H9 (cell line): ENCODE data around the gene TACO1. TPM values are rescaled to one million over a fixed set of nuclear protein-coding genes. Genes with fewer than 3 reads are reported as not detected.

ENCODE experiments used
- DNase-seq: peaks from one replicate; pipeline ENCODE4 v3.0.0-alpha.2; 2017
- H2AFZ ChIP-seq: one replicate; pipeline ENCODE4 v1.6.1; 2013; ENCODE audit warnings: mild to moderate bottlenecking, low read length, control low read depth, moderate library complexity
- H2AK5ac ChIP-seq: 2 replicates; pipeline ENCODE4 v1.6.1; 2013; ENCODE audit warnings: low read length, control low read depth, mixed read lengths; ENCODE audit not compliant: insufficient read length
- H2BK120ac ChIP-seq: one replicate; pipeline ENCODE4 v1.6.1; 2013; ENCODE audit warnings: low read depth, mild to moderate bottlenecking, low read length, control low read depth, inconsistent platforms; ENCODE audit not compliant: poor library complexity, severe bottlenecking
- H2BK12ac ChIP-seq: 2 replicates; pipeline ENCODE4 v1.6.1; 2013; ENCODE audit warnings: low read length, control low read depth, mixed read lengths, low read depth; ENCODE audit not compliant: insufficient read length
- H2BK15ac ChIP-seq: 2 replicates; pipeline ENCODE4 v1.6.1; 2013; ENCODE audit warnings: low read depth, low read length, control low read depth
- H2BK20ac ChIP-seq: one replicate; pipeline ENCODE4 v1.6.1; 2013; ENCODE audit warnings: low read depth, mild to moderate bottlenecking, low read length, control low read depth, inconsistent platforms; ENCODE audit not compliant: poor library complexity, severe bottlenecking
- H2BK5ac ChIP-seq: 2 replicates; pipeline ENCODE4 v1.6.1; 2013; ENCODE audit warnings: low read length, control low read depth, mixed read lengths; ENCODE audit not compliant: insufficient read length
- H3K14ac ChIP-seq: 2 replicates; pipeline ENCODE4 v1.6.1; 2013; ENCODE audit warnings: low read length, control low read depth; ENCODE audit not compliant: insufficient read depth
- H3K18ac ChIP-seq: 2 replicates; pipeline ENCODE4 v1.6.1; 2013; ENCODE audit warnings: low read depth, mild to moderate bottlenecking, mixed read lengths, low read length, control low read depth; ENCODE audit not compliant: insufficient read length
- H3K23ac ChIP-seq: 2 replicates; pipeline ENCODE4 v1.6.1; 2013; ENCODE audit warnings: low read length, control low read depth, mixed read lengths, low read depth; ENCODE audit not compliant: insufficient read length
- H3K23me2 ChIP-seq: 2 replicates; pipeline ENCODE4 v1.6.1; 2013; ENCODE audit warnings: low read depth, mild to moderate bottlenecking, mixed read lengths, low read length, control low read depth; ENCODE audit not compliant: insufficient read length, poor library complexity, severe bottlenecking
- H3K27ac ChIP-seq: 2 replicates; pipeline ENCODE4 v1.5.1; 2013; ENCODE audit warnings: low read length, control low read depth, mixed read lengths, low read depth; ENCODE audit not compliant: insufficient read length
- H3K27me3 ChIP-seq: 2 replicates; pipeline ENCODE4 v1.6.1; 2013; ENCODE audit warnings: low read length, control low read depth, inconsistent platforms; ENCODE audit not compliant: insufficient read depth
- H3K4ac ChIP-seq: 2 replicates; pipeline ENCODE4 v1.6.1; 2013; ENCODE audit warnings: low read depth, mild to moderate bottlenecking, control low read depth, inconsistent platforms, low read length, moderate library complexity
- H3K4me1 ChIP-seq: 2 replicates; pipeline ENCODE4 v1.6.1; 2013; ENCODE audit warnings: low read length, control low read depth, inconsistent platforms; ENCODE audit not compliant: insufficient read depth
- H3K4me2 ChIP-seq: 2 replicates; pipeline ENCODE4 v1.6.1; 2013; ENCODE audit warnings: low read length, control low read depth, mixed read lengths; ENCODE audit not compliant: insufficient read length, insufficient read depth
- H3K56ac ChIP-seq: 2 replicates; pipeline ENCODE4 v1.6.1; 2013; ENCODE audit warnings: low read depth, mild to moderate bottlenecking, mixed read lengths, low read length, control low read depth; ENCODE audit not compliant: insufficient read length
- H3K79me1 ChIP-seq: 2 replicates; pipeline ENCODE4 v1.6.1; 2013; ENCODE audit warnings: low read depth, mild to moderate bottlenecking, moderate library complexity, low read length, control low read depth, inconsistent platforms; ENCODE audit not compliant: insufficient read depth, poor library complexity, severe bottlenecking
- H3K79me2 ChIP-seq: 2 replicates; pipeline ENCODE4 v1.6.1; 2013; ENCODE audit warnings: low read length, control low read depth, inconsistent platforms; ENCODE audit not compliant: insufficient read depth
- H3K9ac ChIP-seq: 2 replicates; pipeline ENCODE4 v1.6.1; 2013; ENCODE audit warnings: low read length, control low read depth, mixed read lengths; ENCODE audit not compliant: insufficient read length; ENCODE audit errors: extremely low read depth
- H3K9me3 ChIP-seq: one replicate; pipeline ENCODE4 v1.6.1; 2013; ENCODE audit warnings: low read depth, low read length, inconsistent platforms; ENCODE audit not compliant: control insufficient read depth
- H3T11ph ChIP-seq: one replicate; pipeline ENCODE4 v1.6.1; 2013; ENCODE audit warnings: mild to moderate bottlenecking, low read length, control low read depth, inconsistent platforms
- H4K20me1 ChIP-seq: one replicate; pipeline ENCODE4 v1.6.1; 2013; ENCODE audit not compliant: control insufficient read depth, insufficient read length, insufficient read depth
- H4K5ac ChIP-seq: 2 replicates; pipeline ENCODE4 v1.6.1; 2013; ENCODE audit warnings: low read depth, mild to moderate bottlenecking, mixed read lengths, low read length, control low read depth; ENCODE audit not compliant: insufficient read length
- H4K8ac ChIP-seq: replicated peaks from 2 replicates; pipeline ENCODE4 v1.6.1; 2013; ENCODE audit warnings: low read length, control low read depth, mixed read lengths, low read depth; ENCODE audit not compliant: insufficient read length
- H4K91ac ChIP-seq: 2 replicates; pipeline ENCODE4 v1.6.1; 2013; ENCODE audit warnings: low read depth, mild to moderate bottlenecking, moderate library complexity, mixed read lengths, low read length, control low read depth; ENCODE audit not compliant: insufficient read length
- H3K27ac Mint-ChIP-seq, 3 experiments: 2 replicates in 2 of 3; 3 replicates in 1 of 3; pipeline ENCODE4 v1.8.0; 2020 to 2021; ENCODE audit warnings: mixed read lengths in 3 of 3, mild to moderate bottlenecking in 1 of 3, moderate library complexity in 1 of 3
- H3K27me3 Mint-ChIP-seq: 2 replicates; pipeline ENCODE4 v1.8.0; 2021; ENCODE audit warnings: low read depth, mild to moderate bottlenecking, moderate library complexity, mixed read lengths
- H3K36me3 Mint-ChIP-seq, 3 experiments: 2 replicates in 2 of 3; 3 replicates in 1 of 3; pipeline ENCODE4 v1.8.0; 2020 to 2021; ENCODE audit warnings: low read depth in 3 of 3, mixed read lengths in 3 of 3; ENCODE audit not compliant: insufficient read depth in 1 of 3
- H3K4me1 Mint-ChIP-seq, 2 experiments: 2 replicates each; pipeline ENCODE4 v1.8.0; 2020; ENCODE audit warnings: mixed read lengths in 2 of 2
- H3K4me3 Mint-ChIP-seq, 2 experiments: 2 replicates in 1 of 2; 3 replicates in 1 of 2; pipeline ENCODE4 v1.8.0; 2020 to 2021; ENCODE audit warnings: mild to moderate bottlenecking in 2 of 2, mixed read lengths in 2 of 2, moderate library complexity in 1 of 2
- H3K9me3 Mint-ChIP-seq, 2 experiments: 2 replicates in 1 of 2; 3 replicates in 1 of 2; pipeline ENCODE4 v1.8.0; 2020; ENCODE audit warnings: mild to moderate bottlenecking in 2 of 2, mixed read lengths in 2 of 2, moderate library complexity in 1 of 2
- WGBS: extraction: QIAGEN DNeasy Blood & Tissue Kit; methylation state at CpG from one replicate; pipeline ENCODE4 v1.1.7; 2013; ENCODE audit warnings: missing lambda C conversion rate, low lambda C conversion rate, mixed read lengths; ENCODE audit not compliant: insufficient read length; ENCODE audit errors: extremely low coverage; 5-methylcytosine and 5-hydroxymethylcytosine counted together
- total RNA-seq: library from RNA; stranded (reverse); gene quantifications from 2 replicates; pipeline ENCODE4 v1.2.1, GENCODE V29; 2021
- TF ChIP-seq, protein P1 (sequence below): fragments of 200-600 bp; sonication (generic); conservative IDR thresholded peaks from 3 replicates; pipeline ENCODE4 v1.8.0; 2021; ENCODE audit warnings: antibody characterized with exemption, mild to moderate bottlenecking

The TACO1 gene
- total RNA-seq, 1 experiment from 2014 or later = 30.2 TPM

DNA sequence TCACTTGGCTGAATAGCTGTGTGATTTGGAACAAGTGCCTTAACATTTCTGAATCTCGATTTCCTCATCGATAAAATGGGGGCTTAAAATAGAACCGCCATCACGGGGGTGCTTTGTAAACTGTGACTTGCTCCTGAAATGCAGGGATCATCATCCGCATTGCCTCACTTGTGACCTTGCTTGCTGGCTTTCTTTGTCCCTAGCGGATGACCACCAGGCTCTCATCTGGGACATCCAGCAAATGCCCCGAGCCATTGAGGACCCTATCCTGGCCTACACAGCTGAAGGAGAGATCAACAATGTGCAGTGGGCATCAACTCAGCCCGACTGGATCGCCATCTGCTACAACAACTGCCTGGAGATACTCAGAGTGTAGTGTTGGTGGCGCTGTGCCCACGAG is 11.9 kb upstream of the TACO1 start:
- Mint-ChIP-seq H3K27ac (peak overlapping the region in 1 of 3 experiments; percentile 26; a peak in 1 of 7 replicates), H3K4me3 (no peak overlapping the region), H3K9me3 (no peaks in the 10 kb centered on the region), H3K4me1 (no peaks in the 10 kb centered on the region), H3K27me3 (no peaks in the 10 kb centered on the region), H3K36me3 (peaks cover 31 to 73% (median 59%) of the 10 kb centered on the region in 3 experiments)
- Histone ChIP-seq H3K4me1 (no peaks in the 10 kb centered on the region), H3K27me3 (no peaks in the 10 kb centered on the region), H3K9ac (no peak overlapping the region), H3K79me2 (no peaks in the 10 kb centered on the region; the same call in 1 of the 2 replicates), H2BK15ac (no peak overlapping the region), H2BK5ac (no peak overlapping the region), H2BK20ac (no peak overlapping the region), H4K91ac (no peak overlapping the region), H2AFZ (no peak overlapping the region), H4K20me1 (no peaks in the 10 kb centered on the region), H2BK120ac (no peak overlapping the region), H2BK12ac (no peak overlapping the region), H3K14ac (no peak overlapping the region), H2AK5ac (no peak overlapping the region), H3T11ph (no peak overlapping the region), H3K9me3 (no peaks in the 10 kb centered on the region), H3K23ac (no peak overlapping the region), H3K4ac (no peak overlapping the region), H4K5ac (no peak overlapping the region), H3K56ac (no peak overlapping the region), H3K4me2 (no peak overlapping the region), H4K8ac (no peak overlapping the region), H3K27ac (no peak overlapping the region), H3K79me1 (no peaks in the 10 kb centered on the region), H3K18ac (no peak overlapping the region), H3K23me2 (no peaks in the 10 kb centered on the region)
- TF ChIP-seq, protein P1, sequence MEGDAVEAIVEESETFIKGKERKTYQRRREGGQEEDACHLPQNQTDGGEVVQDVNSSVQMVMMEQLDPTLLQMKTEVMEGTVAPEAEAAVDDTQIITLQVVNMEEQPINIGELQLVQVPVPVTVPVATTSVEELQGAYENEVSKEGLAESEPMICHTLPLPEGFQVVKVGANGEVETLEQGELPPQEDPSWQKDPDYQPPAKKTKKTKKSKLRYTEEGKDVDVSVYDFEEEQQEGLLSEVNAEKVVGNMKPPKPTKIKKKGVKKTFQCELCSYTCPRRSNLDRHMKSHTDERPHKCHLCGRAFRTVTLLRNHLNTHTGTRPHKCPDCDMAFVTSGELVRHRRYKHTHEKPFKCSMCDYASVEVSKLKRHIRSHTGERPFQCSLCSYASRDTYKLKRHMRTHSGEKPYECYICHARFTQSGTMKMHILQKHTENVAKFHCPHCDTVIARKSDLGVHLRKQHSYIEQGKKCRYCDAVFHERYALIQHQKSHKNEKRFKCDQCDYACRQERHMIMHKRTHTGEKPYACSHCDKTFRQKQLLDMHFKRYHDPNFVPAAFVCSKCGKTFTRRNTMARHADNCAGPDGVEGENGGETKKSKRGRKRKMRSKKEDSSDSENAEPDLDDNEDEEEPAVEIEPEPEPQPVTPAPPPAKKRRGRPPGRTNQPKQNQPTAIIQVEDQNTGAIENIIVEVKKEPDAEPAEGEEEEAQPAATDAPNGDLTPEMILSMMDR = no peak
- WGBS = no CpG with 5 or more reads among the region's 11 CpGs
- DNase-seq = no peak
